ENCODE data around the gene UNK. TPM values are rescaled to one million over a fixed set of nuclear protein-coding genes. Genes with fewer than 3 reads are reported as not detected.

The UNK gene
- total and polyA plus RNA-seq, 2 of the 13 experiments (the other 11 are each of a cell fraction or from before 2014, with no cell fraction given): 31.6 to 33.0 TPM

DNA sequence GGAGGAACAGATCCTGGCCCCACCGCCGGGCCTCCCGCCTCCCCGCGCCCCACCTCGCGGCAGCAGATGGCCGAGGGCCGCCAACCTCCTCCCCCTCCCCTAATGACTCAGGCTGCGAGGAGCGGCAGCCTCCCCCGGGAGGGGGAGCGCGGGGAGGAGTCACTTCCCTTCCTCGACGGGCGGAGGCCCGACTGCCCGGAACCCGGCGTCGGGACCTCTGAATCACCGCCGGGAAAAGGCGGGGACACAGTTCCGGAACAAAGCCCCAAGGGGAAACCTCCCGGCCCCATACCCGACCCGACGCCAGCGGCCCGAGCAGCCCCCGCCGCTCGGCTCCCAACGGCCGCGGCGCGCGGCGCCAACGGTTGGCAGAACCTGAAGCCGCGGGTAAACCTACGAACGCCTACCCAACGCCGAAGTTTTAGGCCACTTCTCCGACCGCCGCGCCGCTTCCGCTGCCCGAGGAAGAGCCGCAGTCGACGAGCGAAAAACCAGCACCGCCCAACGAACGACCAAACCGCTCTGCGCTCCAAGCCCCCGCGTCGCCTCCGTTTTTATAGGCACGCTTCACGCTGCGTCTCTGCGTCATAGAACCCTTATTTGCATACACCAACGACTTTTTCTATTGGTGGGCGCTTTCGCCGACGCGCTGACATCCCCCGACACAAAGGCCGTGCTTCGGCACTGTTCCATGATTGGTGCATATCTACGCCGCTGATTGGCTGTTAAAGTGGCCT lies 5.2 kb upstream of the UNK start (continued):
- TF ChIP-seq, protein P1, sequence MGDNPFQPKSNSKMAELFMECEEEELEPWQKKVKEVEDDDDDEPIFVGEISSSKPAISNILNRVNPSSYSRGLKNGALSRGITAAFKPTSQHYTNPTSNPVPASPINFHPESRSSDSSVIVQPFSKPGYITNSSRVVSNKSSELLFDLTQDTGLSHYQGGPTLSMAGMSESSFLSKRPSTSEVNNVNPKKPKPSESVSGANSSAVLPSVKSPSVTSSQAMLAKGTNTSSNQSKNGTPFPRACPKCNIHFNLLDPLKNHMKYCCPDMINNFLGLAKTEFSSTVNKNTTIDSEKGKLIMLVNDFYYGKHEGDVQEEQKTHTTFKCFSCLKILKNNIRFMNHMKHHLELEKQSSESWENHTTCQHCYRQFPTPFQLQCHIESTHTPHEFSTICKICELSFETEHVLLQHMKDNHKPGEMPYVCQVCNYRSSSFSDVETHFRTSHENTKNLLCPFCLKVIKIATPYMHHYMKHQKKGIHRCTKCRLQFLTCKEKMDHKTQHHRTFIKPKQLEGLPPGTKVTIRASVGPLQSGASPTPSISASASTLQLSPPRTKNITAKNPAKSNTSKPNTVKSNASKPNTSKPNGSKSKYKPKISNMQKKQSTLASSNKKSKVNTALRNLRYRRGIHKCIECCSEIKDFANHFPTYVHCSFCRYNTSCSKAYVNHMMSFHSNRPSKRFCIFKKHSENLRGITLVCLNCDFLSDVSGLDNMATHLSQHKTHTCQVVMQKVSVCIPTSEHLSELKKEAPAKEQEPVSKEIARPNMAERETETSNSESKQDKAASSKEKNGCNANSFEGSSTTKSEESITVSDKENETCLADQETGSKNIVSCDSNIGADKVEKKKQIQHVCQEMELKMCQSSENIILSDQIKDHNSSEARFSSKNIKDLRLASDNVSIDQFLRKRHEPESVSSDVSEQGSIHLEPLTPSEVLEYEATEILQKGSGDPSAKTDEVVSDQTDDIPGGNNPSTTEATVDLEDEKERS (CRISPR knock-in tag; IDR thresholded peaks at IDR 0.05): no peak
- TF ChIP-seq ZNF205 (CRISPR knock-in tag; IDR thresholded peaks at IDR 0.05) (peak; percentile 79; the same call in 1 of the 2 replicates), U2AF2 (IDR thresholded peaks at IDR 0.05; ENCODE audit: low read depth, low read length) (0 out of 2 replicates have a peak, but pooled peaks have one; percentile 57), ZBTB7A (CRISPR knock-in tag; IDR thresholded peaks at IDR 0.05) (0 out of 2 replicates have a peak, but pooled peaks have one; percentile 27), ZZZ3 (CRISPR knock-in tag; IDR thresholded peaks at IDR 0.05; ENCODE audit: borderline replicate concordance) (no peak; the same call in 1 of the 2 replicates), GZF1 (CRISPR knock-in tag; IDR thresholded peaks at IDR 0.05) (0 out of 2 replicates have a peak, but pooled peaks have one; percentile 16), ZFX (CRISPR knock-in tag; IDR thresholded peaks at IDR 0.05; ENCODE audit: low read depth) (peak; percentile 70), CC2D1A (CRISPR knock-in tag; IDR thresholded peaks at IDR 0.05) (no peak), ZNF772 (CRISPR knock-in tag; IDR thresholded peaks at IDR 0.05) (peak; percentile 98), FOSL1 (CRISPR knock-in tag; IDR thresholded peaks at IDR 0.05; ENCODE audit: borderline replicate concordance) (peak; percentile 16; the same call in 1 of the 2 replicates), ZNF660 (CRISPR knock-in tag; IDR thresholded peaks at IDR 0.05; ENCODE audit: borderline replicate concordance, low read depth) (no peak), GLI4 (CRISPR knock-in tag; IDR thresholded peaks at IDR 0.05; ENCODE audit: borderline replicate concordance) (peak; percentile 91; the same call in 1 of the 2 replicates), FOXA1 (IDR thresholded peaks at IDR 0.05) (no peak), FOXA1 (CRISPR knock-in tag; IDR thresholded peaks at IDR 0.05) (peak; percentile 68), MLLT10 (CRISPR knock-in tag; IDR thresholded peaks at IDR 0.05) (no peak), PHF5A (CRISPR knock-in tag; IDR thresholded peaks at IDR 0.05; ENCODE audit: low read depth, unreplicated experiment) (peak; percentile 63), NRL (CRISPR knock-in tag; IDR thresholded peaks at IDR 0.05; ENCODE audit: borderline replicate concordance) (0 out of 2 replicates have a peak, but pooled peaks have one; percentile 27), ZNF761 (CRISPR knock-in tag; conservative IDR thresholded peaks at IDR 0.05) (no peak; the same call in none of the 2 replicates), MXD4 (CRISPR knock-in tag; IDR thresholded peaks at IDR 0.05) (no peak; the same call in 1 of the 2 replicates), ZNF605 (CRISPR knock-in tag; IDR thresholded peaks at IDR 0.05) (peak; percentile 92; the same call in 1 of the 2 replicates), ZSCAN22 (CRISPR knock-in tag; IDR thresholded peaks at IDR 0.05) (no peak; the same call in 1 of the 2 replicates), ZMYM2 (CRISPR knock-in tag; IDR thresholded peaks at IDR 0.05) (no peak; the same call in 1 of the 2 replicates)
- TF ChIP-seq, protein P2, sequence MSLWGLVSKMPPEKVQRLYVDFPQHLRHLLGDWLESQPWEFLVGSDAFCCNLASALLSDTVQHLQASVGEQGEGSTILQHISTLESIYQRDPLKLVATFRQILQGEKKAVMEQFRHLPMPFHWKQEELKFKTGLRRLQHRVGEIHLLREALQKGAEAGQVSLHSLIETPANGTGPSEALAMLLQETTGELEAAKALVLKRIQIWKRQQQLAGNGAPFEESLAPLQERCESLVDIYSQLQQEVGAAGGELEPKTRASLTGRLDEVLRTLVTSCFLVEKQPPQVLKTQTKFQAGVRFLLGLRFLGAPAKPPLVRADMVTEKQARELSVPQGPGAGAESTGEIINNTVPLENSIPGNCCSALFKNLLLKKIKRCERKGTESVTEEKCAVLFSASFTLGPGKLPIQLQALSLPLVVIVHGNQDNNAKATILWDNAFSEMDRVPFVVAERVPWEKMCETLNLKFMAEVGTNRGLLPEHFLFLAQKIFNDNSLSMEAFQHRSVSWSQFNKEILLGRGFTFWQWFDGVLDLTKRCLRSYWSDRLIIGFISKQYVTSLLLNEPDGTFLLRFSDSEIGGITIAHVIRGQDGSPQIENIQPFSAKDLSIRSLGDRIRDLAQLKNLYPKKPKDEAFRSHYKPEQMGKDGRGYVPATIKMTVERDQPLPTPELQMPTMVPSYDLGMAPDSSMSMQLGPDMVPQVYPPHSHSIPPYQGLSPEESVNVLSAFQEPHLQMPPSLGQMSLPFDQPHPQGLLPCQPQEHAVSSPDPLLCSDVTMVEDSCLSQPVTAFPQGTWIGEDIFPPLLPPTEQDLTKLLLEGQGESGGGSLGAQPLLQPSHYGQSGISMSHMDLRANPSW (CRISPR knock-in tag; IDR thresholded peaks at IDR 0.05; ENCODE audit: borderline replicate concordance): no peak
- TF ChIP-seq, protein P3, sequence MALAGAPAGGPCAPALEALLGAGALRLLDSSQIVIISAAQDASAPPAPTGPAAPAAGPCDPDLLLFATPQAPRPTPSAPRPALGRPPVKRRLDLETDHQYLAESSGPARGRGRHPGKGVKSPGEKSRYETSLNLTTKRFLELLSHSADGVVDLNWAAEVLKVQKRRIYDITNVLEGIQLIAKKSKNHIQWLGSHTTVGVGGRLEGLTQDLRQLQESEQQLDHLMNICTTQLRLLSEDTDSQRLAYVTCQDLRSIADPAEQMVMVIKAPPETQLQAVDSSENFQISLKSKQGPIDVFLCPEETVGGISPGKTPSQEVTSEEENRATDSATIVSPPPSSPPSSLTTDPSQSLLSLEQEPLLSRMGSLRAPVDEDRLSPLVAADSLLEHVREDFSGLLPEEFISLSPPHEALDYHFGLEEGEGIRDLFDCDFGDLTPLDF (CRISPR knock-in tag; IDR thresholded peaks at IDR 0.05): peak; percentile 42; the same call in 1 of the 2 replicates

Data from HepG2 (cell line).